Panc1 (cell line): ENCODE results near the gene TGM6. TPM values are rescaled to one million over a fixed set of nuclear protein-coding genes. Genes with fewer than 3 reads are reported as not detected.

Experiments used
- ATAC-seq: fragments of 200-7000 bp; cut with Tn5 transposase; 2 replicates; pipeline ENCODE4 v1.9.1; 2020; ENCODE audit warnings: mild to moderate bottlenecking, moderate library complexity
- BruUV-seq: library from RNA; stranded (reverse); fragments of 400-500 nt; replicated peaks from 2 replicates; lab custom pipeline; 2021; lab: Mats Ljungman, UMichigan
- CTCF ChIA-PET: fragments of 300-600 bp; sonication (Branson Sonifier 250); formaldehyde crosslinking; loops from one replicate; lab custom pipeline; 2022; ENCODE audit warnings: antibody characterized with exemption; lab: Charles Lee
- POLR2A ChIA-PET: fragments of 300-600 bp; sonication (Branson Sonifier 250); formaldehyde crosslinking; loops from one replicate; lab custom pipeline; 2022; ENCODE audit warnings: antibody characterized with exemption; lab: Charles Lee
- DNase-seq: peaks from one replicate; pipeline ENCODE4 v3.0.0-alpha.2; 2010; ENCODE audit warnings: low read depth, low spot score
- H3K27ac ChIP-seq: 2 replicates; pipeline ENCODE4 v1.5.1; 2011; ENCODE audit warnings: mild to moderate bottlenecking, low read length, inconsistent platforms
- H3K27me3 ChIP-seq: fragments of 200-500 bp; sonication (Bioruptor generic); 2 replicates; pipeline ENCODE4 v1.6.0; 2014; ENCODE audit warnings: low read length, inconsistent platforms; ENCODE audit not compliant: control insufficient read depth, insufficient read depth
- H3K36me3 ChIP-seq: fragments of 200-500 bp; sonication (Bioruptor generic); 2 replicates; pipeline ENCODE4 v1.5.1; 2014; ENCODE audit warnings: inconsistent platforms, mild to moderate bottlenecking, low read length, moderate library complexity; ENCODE audit not compliant: control insufficient read depth, insufficient read depth
- H3K4me1 ChIP-seq: 2 replicates; pipeline ENCODE4 v1.5.1; 2011; ENCODE audit warnings: inconsistent platforms, mild to moderate bottlenecking, low read length, moderate library complexity; ENCODE audit not compliant: control insufficient read depth, insufficient read depth
- H3K4me3 ChIP-seq, 2 experiments: 2 replicates each; pipeline ENCODE4 v1.5.1; 2011 to 2012; ENCODE audit warnings: low read depth in 2 of 2, low read length in 2 of 2, mild to moderate bottlenecking in 2 of 2, inconsistent platforms in 1 of 2, moderate library complexity in 1 of 2
- H3K9me3 ChIP-seq: fragments of 200-500 bp; sonication (Bioruptor generic); 2 replicates; pipeline ENCODE4 v1.5.1; 2014; ENCODE audit warnings: low read depth, mild to moderate bottlenecking, inconsistent platforms, low read length, moderate library complexity; ENCODE audit not compliant: control insufficient read depth, insufficient read depth
- POLR2AphosphoS5 ChIP-seq: IDR thresholded peaks from 2 replicates; pipeline ENCODE4 v1.6.1; 2012; ENCODE audit warnings: mild to moderate bottlenecking, low read depth, low read length, moderate library complexity
- SIN3A ChIP-seq: IDR thresholded peaks from 2 replicates; pipeline ENCODE4 v1.6.1; 2012; ENCODE audit warnings: low read depth, mild to moderate bottlenecking, low read length, moderate library complexity, borderline replicate concordance; ENCODE audit not compliant: insufficient read depth
- TCF7L2 ChIP-seq: IDR thresholded peaks from 2 replicates; pipeline ENCODE4 v1.6.1; 2011; ENCODE audit warnings: mild to moderate bottlenecking, low read depth, low read length, inconsistent platforms
- in situ Hi-C: cut with HindIII; loops from 2 replicates; pipeline ENCODE4 v1.10.0; 2016; ENCODE audit warnings: low sequenced_read_pairs, low pct_unique_long_range_greater_than_20kb
- intact Hi-C: fragments of 100-400 bp; cut with micrococcal nuclease; formaldehyde crosslinking; loops from one replicate; pipeline ENCODE4 v1.10.0; 2022; ENCODE audit not compliant: unreplicated experiment
- total RNA-seq: library from RNA; stranded (reverse); gene quantifications from one replicate; pipeline ENCODE4 v1.2.1, GENCODE V29; 2021; ENCODE audit not compliant: unreplicated experiment
- TF ChIP-seq, protein P1 (sequence below): fragments of 450-650 bp; IDR thresholded peaks from 2 replicates; pipeline ENCODE4 v1.5.1; 2017; ENCODE audit warnings: mild to moderate bottlenecking
- TF ChIP-seq, protein P2 (sequence below), 2 experiments: IDR thresholded peaks; 2 replicates each; pipeline ENCODE4 v1.6.1; 2011 to 2012; ENCODE audit warnings: low read depth in 2 of 2, control low read depth in 1 of 2, low read length in 1 of 2, mild to moderate bottlenecking in 1 of 2, moderate library complexity in 1 of 2; ENCODE audit not compliant: insufficient read depth in 1 of 2

TGM6 gene
- total RNA-seq, 1 experiment from 2014 or later = not detected

GRCh38 chr20:2379511-2380229 is 1.0 kb upstream of the TGM6 start:
- no peaks in the 10 kb centered on the region for H3K4me1 ChIP-seq
- ATAC-seq (no peak), DNase-seq (no peak)
- no peaks in the 10 kb centered on the region for H3K36me3 ChIP-seq
- ChIA-PET CTCF (no interaction called here), POLR2A (no interaction called here)
- H3K27ac ChIP-seq = no peak overlapping the region
- BruUV-seq = no TSS peak
- TF ChIP-seq SIN3A = no peak
- TF ChIP-seq POLR2AphosphoS5 = no peak
- TF ChIP-seq, protein P1, sequence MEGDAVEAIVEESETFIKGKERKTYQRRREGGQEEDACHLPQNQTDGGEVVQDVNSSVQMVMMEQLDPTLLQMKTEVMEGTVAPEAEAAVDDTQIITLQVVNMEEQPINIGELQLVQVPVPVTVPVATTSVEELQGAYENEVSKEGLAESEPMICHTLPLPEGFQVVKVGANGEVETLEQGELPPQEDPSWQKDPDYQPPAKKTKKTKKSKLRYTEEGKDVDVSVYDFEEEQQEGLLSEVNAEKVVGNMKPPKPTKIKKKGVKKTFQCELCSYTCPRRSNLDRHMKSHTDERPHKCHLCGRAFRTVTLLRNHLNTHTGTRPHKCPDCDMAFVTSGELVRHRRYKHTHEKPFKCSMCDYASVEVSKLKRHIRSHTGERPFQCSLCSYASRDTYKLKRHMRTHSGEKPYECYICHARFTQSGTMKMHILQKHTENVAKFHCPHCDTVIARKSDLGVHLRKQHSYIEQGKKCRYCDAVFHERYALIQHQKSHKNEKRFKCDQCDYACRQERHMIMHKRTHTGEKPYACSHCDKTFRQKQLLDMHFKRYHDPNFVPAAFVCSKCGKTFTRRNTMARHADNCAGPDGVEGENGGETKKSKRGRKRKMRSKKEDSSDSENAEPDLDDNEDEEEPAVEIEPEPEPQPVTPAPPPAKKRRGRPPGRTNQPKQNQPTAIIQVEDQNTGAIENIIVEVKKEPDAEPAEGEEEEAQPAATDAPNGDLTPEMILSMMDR = no peak
- TF ChIP-seq TCF7L2 = no peak
- TF ChIP-seq, protein P2, sequence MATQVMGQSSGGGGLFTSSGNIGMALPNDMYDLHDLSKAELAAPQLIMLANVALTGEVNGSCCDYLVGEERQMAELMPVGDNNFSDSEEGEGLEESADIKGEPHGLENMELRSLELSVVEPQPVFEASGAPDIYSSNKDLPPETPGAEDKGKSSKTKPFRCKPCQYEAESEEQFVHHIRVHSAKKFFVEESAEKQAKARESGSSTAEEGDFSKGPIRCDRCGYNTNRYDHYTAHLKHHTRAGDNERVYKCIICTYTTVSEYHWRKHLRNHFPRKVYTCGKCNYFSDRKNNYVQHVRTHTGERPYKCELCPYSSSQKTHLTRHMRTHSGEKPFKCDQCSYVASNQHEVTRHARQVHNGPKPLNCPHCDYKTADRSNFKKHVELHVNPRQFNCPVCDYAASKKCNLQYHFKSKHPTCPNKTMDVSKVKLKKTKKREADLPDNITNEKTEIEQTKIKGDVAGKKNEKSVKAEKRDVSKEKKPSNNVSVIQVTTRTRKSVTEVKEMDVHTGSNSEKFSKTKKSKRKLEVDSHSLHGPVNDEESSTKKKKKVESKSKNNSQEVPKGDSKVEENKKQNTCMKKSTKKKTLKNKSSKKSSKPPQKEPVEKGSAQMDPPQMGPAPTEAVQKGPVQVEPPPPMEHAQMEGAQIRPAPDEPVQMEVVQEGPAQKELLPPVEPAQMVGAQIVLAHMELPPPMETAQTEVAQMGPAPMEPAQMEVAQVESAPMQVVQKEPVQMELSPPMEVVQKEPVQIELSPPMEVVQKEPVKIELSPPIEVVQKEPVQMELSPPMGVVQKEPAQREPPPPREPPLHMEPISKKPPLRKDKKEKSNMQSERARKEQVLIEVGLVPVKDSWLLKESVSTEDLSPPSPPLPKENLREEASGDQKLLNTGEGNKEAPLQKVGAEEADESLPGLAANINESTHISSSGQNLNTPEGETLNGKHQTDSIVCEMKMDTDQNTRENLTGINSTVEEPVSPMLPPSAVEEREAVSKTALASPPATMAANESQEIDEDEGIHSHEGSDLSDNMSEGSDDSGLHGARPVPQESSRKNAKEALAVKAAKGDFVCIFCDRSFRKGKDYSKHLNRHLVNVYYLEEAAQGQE (IDR thresholded peaks at IDR 0.05; ENCODE audit: insufficient read depth in 1 of 2, low read depth in 2 of 2, low read length in 1 of 2) = no peak
- in situ Hi-C loops = no loop called here
- no peaks in the 10 kb centered on the region for H3K9me3 ChIP-seq
- intact Hi-C loops = no loop called here
- no peak overlapping the region for H3K4me3 ChIP-seq
- H3K27me3 ChIP-seq = peaks cover 6% of the 10 kb centered on the region; the same call in 1 of the 2 replicates

GRCh38 chr20:2381303-2381702 is 602 bp downstream of the TGM6 start:
- POLR2A ChIA-PET = no interaction called here
- CTCF ChIA-PET = interaction anchor here (0.6 kb wide), 1 partner anchor 137 kb away, joined by 3 read pairs; no protein-coding TSS in a partner anchor
- ATAC-seq = no peak
- peaks cover 4% of the 10 kb centered on the region; the same call in 1 of the 2 replicates for H3K27me3 ChIP-seq
- TF ChIP-seq TCF7L2 (no peak), POLR2AphosphoS5 (no peak), SIN3A (no peak)
- TF ChIP-seq, protein P2 (IDR thresholded peaks at IDR 0.05; ENCODE audit: insufficient read depth in 1 of 2, low read depth in 2 of 2, low read length in 1 of 2) = no peak
- no peak overlapping the region for H3K27ac ChIP-seq
- H3K4me3 ChIP-seq = no peak overlapping the region
- no peaks in the 10 kb centered on the region for H3K9me3 ChIP-seq
- BruUV-seq = no TSS peak
- in situ Hi-C loops = no loop called here
- no peaks in the 10 kb centered on the region for H3K4me1 ChIP-seq
- intact Hi-C loops = no loop called here
- DNase-seq = no peak
- H3K36me3 ChIP-seq = no peaks in the 10 kb centered on the region
